ENCODE results near the gene ADPRM.
"Not testable (repeated sequence)": the region's sequence is repeated elsewhere in the genome, so short reads cannot be mapped to it uniquely, and the experiment has no call there.

Gene ADPRM

GRCh38 chr17:10697092-10698081 is at the start of gene ADPRM, which contains the start of gene SCO1:
TSS of gene ADPRM (plus strand) at chr17:10697594. CDS start at chr17:10704927, 7,333 bp downstream.
TSS of gene SCO1 (minus strand) at chr17:10697533. CDS start at chr17:10697507, 26 bp downstream.
- peak; percentile 79 to 81 for DNase-seq (ENCODE audit: low read depth in 2 of 2)

- no peak for DNase-seq (ENCODE audit: low read depth in 2 of 2)
Measured at GRCh38 chr17:10648381-10648780, 49.0 kb upstream of the ADPRM start.

- DNase-seq (ENCODE audit: low read depth in 2 of 2): no peak
Measured at GRCh38 chr17:10648956-10649355, 48.4 kb upstream of the ADPRM start.

- no peak for DNase-seq (ENCODE audit: low read depth in 2 of 2)
Measured at GRCh38 chr17:10649602-10650001, 47.8 kb upstream of the ADPRM start.

- DNase-seq (ENCODE audit: low read depth in 2 of 2): no peak
Measured at GRCh38 chr17:10651927-10652326, 45.5 kb upstream of the ADPRM start.

- DNase-seq (ENCODE audit: low read depth in 2 of 2): no peak
Measured at GRCh38 chr17:10652984-10653659, 44.3 kb upstream of the ADPRM start.

GRCh38 chr17:10653987-10654386 is 43.4 kb upstream of the ADPRM start:
- no peak for DNase-seq (ENCODE audit: low read depth in 2 of 2)

- no peak for DNase-seq (ENCODE audit: low read depth in 2 of 2)
Measured at GRCh38 chr17:10657148-10657547, 40.2 kb upstream of the ADPRM start, which contains the start of gene MYH3. TSS of gene MYH3 (minus strand) at chr17:10657309. CDS start at chr17:10655064, 2,245 bp downstream.

- DNase-seq (ENCODE audit: low read depth in 2 of 2): no peak
Measured at GRCh38 chr17:10657879-10658278, 39.5 kb upstream of the ADPRM start.

- DNase-seq (ENCODE audit: low read depth in 2 of 2): no peak
Measured at GRCh38 chr17:10661437-10661836, 36.0 kb upstream of the ADPRM start.

- no peak for DNase-seq (ENCODE audit: low read depth in 2 of 2)
Measured at GRCh38 chr17:10663231-10663630, 34.2 kb upstream of the ADPRM start.

- no peak for DNase-seq (ENCODE audit: low read depth in 2 of 2)
Measured at GRCh38 chr17:10664571-10664970, 32.8 kb upstream of the ADPRM start.

- DNase-seq (ENCODE audit: low read depth in 2 of 2): no peak
Measured at GRCh38 chr17:10666906-10667305, 30.5 kb upstream of the ADPRM start.

- DNase-seq (ENCODE audit: low read depth in 2 of 2): no peak
Measured at GRCh38 chr17:10668775-10669174, 28.6 kb upstream of the ADPRM start.

GRCh38 chr17:10673312-10673711 is 24.1 kb upstream of the ADPRM start:
- no peak for DNase-seq (ENCODE audit: low read depth in 2 of 2)

- no peak for DNase-seq (ENCODE audit: low read depth in 2 of 2)
Measured at GRCh38 chr17:10674704-10675103, 22.7 kb upstream of the ADPRM start.

- DNase-seq (ENCODE audit: low read depth in 2 of 2): no peak
Measured at GRCh38 chr17:10681866-10682446, 15.4 kb upstream of the ADPRM start.

GRCh38 chr17:10683853-10684252 is 13.5 kb upstream of the ADPRM start:
- no peak for DNase-seq (ENCODE audit: low read depth in 2 of 2)

- DNase-seq (ENCODE audit: low read depth in 2 of 2): no peak
Measured at GRCh38 chr17:10687499-10687898, 9.9 kb upstream of the ADPRM start.

- not testable (repeated sequence) for DNase-seq (ENCODE audit: low read depth in 2 of 2)
Measured at GRCh38 chr17:10695875-10696407, 1.5 kb upstream of the ADPRM start.

GRCh38 chr17:10698096-10698818 is 863 bp downstream of the ADPRM start:
- no peak for DNase-seq (ENCODE audit: low read depth in 2 of 2)
